GM21447 (cell line): ENCODE data around the gene KTN1.

Experiments
- ATAC-seq: cut with Tn5 transposase; IDR thresholded peaks from one replicate; pipeline ENCODE4 v1.9.1; 2021; ENCODE audit not compliant: unreplicated experiment

Gene KTN1

GRCh38 chr14:55671641-55672040 is 91.6 kb downstream of the KTN1 start:
- no peak for ATAC-seq

- no peak for ATAC-seq
Measured at GRCh38 chr14:55673048-55673447, 93.0 kb downstream of the KTN1 start.

GRCh38 chr14:55681096-55681495 is 101.1 kb downstream of the KTN1 start:
- no peak for ATAC-seq

- no peak for ATAC-seq
Measured at GRCh38 chr14:55684956-55685584, 105.1 kb downstream of the KTN1 start.

- no peak for ATAC-seq
Measured at GRCh38 chr14:55686713-55687112, 106.7 kb downstream of the KTN1 start.

GRCh38 chr14:55688566-55688965 is 108.6 kb downstream of the KTN1 start:
- no peak for ATAC-seq

- no peak for ATAC-seq
Measured at GRCh38 chr14:55689981-55690871, 110.2 kb downstream of the KTN1 start.

- ATAC-seq, result no peak
Measured at GRCh38 chr14:55691659-55692058, 111.7 kb downstream of the KTN1 start.

GRCh38 chr14:55693904-55694303 is 113.9 kb downstream of the KTN1 start:
- no peak for ATAC-seq

- no peak for ATAC-seq
Measured at GRCh38 chr14:55697414-55697861, 117.4 kb downstream of the KTN1 start.

- ATAC-seq, result no peak
Measured at GRCh38 chr14:55698051-55698450, 118.0 kb downstream of the KTN1 start.

- no peak for ATAC-seq
Measured at GRCh38 chr14:55699131-55700057, 119.4 kb downstream of the KTN1 start.

GRCh38 chr14:55701638-55702037 is 121.6 kb downstream of the KTN1 start:
- ATAC-seq, result peak; percentile 98

- ATAC-seq, result no peak
Measured at GRCh38 chr14:55702511-55702910, 122.5 kb downstream of the KTN1 start.

- no peak for ATAC-seq
Measured at GRCh38 chr14:55704654-55705053, 124.6 kb downstream of the KTN1 start.

GRCh38 chr14:55705651-55706364 is 125.8 kb downstream of the KTN1 start:
- no peak for ATAC-seq

GRCh38 chr14:55706365-55706684 is 126.3 kb downstream of the KTN1 start:
- ATAC-seq, result no peak

GRCh38 chr14:55706893-55707292 is 126.9 kb downstream of the KTN1 start:
- ATAC-seq, result no peak

- ATAC-seq, result no peak
Measured at GRCh38 chr14:55707365-55707804, 127.4 kb downstream of the KTN1 start.

GRCh38 chr14:55710506-55711041 is 130.6 kb downstream of the KTN1 start:
- no peak for ATAC-seq
